ENCODE results near the gene LSR.

GRCh38 chr19:35206379-35206778, 42.4 kb upstream of the LSR start:
- TF ChIP-seq POLR2AphosphoS5 (IDR thresholded peaks at IDR 0.05) (no peak), CTCF (IDR thresholded peaks at IDR 0.05) (no peak)

Data from prostate gland (tissue), 2 donors.